ENCODE results near the gene CYTH1.
A peak's percentile ranks its signal among the peaks of the same experiment; 100 is the strongest.

The CYTH1 gene

GRCh38 chr17:78741644-78742284, 40.3 kb downstream of the CYTH1 start:
- peaks cover 18% of the 10 kb centered on the region for H3K4me1 ChIP-seq
- no peak for TF ChIP-seq CTCF (IDR thresholded peaks at IDR 0.05; ENCODE audit: low read depth, low read length)

GRCh38 chr17:78739331-78739931, 42.6 kb downstream of the CYTH1 start:
- no peak for TF ChIP-seq CTCF (IDR thresholded peaks at IDR 0.05; ENCODE audit: low read depth, low read length)
- DNase-seq: no peak
- Histone ChIP-seq H3K4me3 (ENCODE audit: low read depth, low read length) (no peak overlapping the region), H3K9me3 (no peaks in the 10 kb centered on the region), H3K4me1 (peaks cover 22% of the 10 kb centered on the region), H3K36me3 (no peaks in the 10 kb centered on the region), H3K27me3 (no peaks in the 10 kb centered on the region)

More at GRCh38 chr17:78741644-78742284, 40.3 kb downstream of the CYTH1 start:
- no peak for DNase-seq
- Histone ChIP-seq H3K36me3 (no peaks in the 10 kb centered on the region), H3K4me3 (ENCODE audit: low read depth, low read length) (no peak overlapping the region), H3K27me3 (no peaks in the 10 kb centered on the region), H3K9me3 (no peaks in the 10 kb centered on the region)

- TF ChIP-seq CTCF (IDR thresholded peaks at IDR 0.05; ENCODE audit: low read depth, low read length): no peak
- peaks cover 22% of the 10 kb centered on the region for H3K4me1 ChIP-seq
- no peaks in the 10 kb centered on the region for H3K36me3 ChIP-seq
- H3K4me3 ChIP-seq (ENCODE audit: low read depth, low read length): no peak overlapping the region
- DNase-seq: no peak
- H3K27me3 ChIP-seq: no peaks in the 10 kb centered on the region
- H3K9me3 ChIP-seq: no peaks in the 10 kb centered on the region
Measured at GRCh38 chr17:78738698-78739097, 43.4 kb downstream of the CYTH1 start.

- no peak for DNase-seq
- Histone ChIP-seq H3K4me1 (peaks cover 22% of the 10 kb centered on the region), H3K27me3 (no peaks in the 10 kb centered on the region), H3K9me3 (no peaks in the 10 kb centered on the region), H3K4me3 (ENCODE audit: low read depth, low read length) (no peak overlapping the region), H3K36me3 (no peaks in the 10 kb centered on the region)
- no peak for TF ChIP-seq CTCF (IDR thresholded peaks at IDR 0.05; ENCODE audit: low read depth, low read length)
Measured at GRCh38 chr17:78738278-78738677, 43.8 kb downstream of the CYTH1 start.

- Histone ChIP-seq H3K4me1 (peaks cover 22% of the 10 kb centered on the region), H3K9me3 (no peaks in the 10 kb centered on the region), H3K36me3 (no peaks in the 10 kb centered on the region), H3K4me3 (ENCODE audit: low read depth, low read length) (peak overlapping the region; percentile 85), H3K27me3 (no peaks in the 10 kb centered on the region)
- DNase-seq: no peak
- TF ChIP-seq CTCF (IDR thresholded peaks at IDR 0.05; ENCODE audit: low read depth, low read length): no peak
Measured at GRCh38 chr17:78737332-78737731, 44.7 kb downstream of the CYTH1 start.

- Histone ChIP-seq H3K36me3 (no peaks in the 10 kb centered on the region), H3K9me3 (no peaks in the 10 kb centered on the region), H3K4me1 (peaks cover 22% of the 10 kb centered on the region), H3K27me3 (no peaks in the 10 kb centered on the region), H3K4me3 (ENCODE audit: low read depth, low read length) (peak overlapping the region; percentile 85)
- peak; percentile 29; the same call in 1 of the 2 replicates for TF ChIP-seq CTCF (IDR thresholded peaks at IDR 0.05; ENCODE audit: low read depth, low read length)
- DNase-seq: peak; percentile 84
Measured at GRCh38 chr17:78736526-78737079, 45.5 kb downstream of the CYTH1 start.
